Immature natural killer cell (primary cell): ENCODE measurements around the gene APOBEC3H. TPM values are rescaled to one million over a fixed set of nuclear protein-coding genes. Genes with fewer than 3 reads are reported as not detected.

Experiments
- DNase-seq, 3 donors: peaks; one replicate each; pipeline ENCODE4 v3.0.0; 2022; ENCODE audit warnings: mixed read lengths in 1 of 3
- H3K27ac Mint-ChIP-seq, 6 donors: one replicate each; pipeline ENCODE4 v1.8.0; 2020; ENCODE audit warnings: mixed read lengths in 6 of 6, mild to moderate bottlenecking in 5 of 6, inconsistent platforms in 4 of 6, moderate library complexity in 3 of 6
- H3K27me3 Mint-ChIP-seq, 3 donors: one replicate each; pipeline ENCODE4 v1.8.0; 2020 to 2021; ENCODE audit warnings: low read depth in 3 of 3, mild to moderate bottlenecking in 3 of 3, mixed read lengths in 3 of 3, moderate library complexity in 3 of 3, inconsistent platforms in 1 of 3
- H3K36me3 Mint-ChIP-seq, 3 donors: one replicate each; pipeline ENCODE4 v1.8.0; 2020; ENCODE audit warnings: mixed read lengths in 3 of 3, inconsistent platforms in 2 of 3, mild to moderate bottlenecking in 2 of 3
- H3K4me1 Mint-ChIP-seq, 2 donors: one replicate each; pipeline ENCODE4 v1.8.0; 2020; ENCODE audit warnings: inconsistent platforms in 2 of 2, mild to moderate bottlenecking in 2 of 2, mixed read lengths in 2 of 2, moderate library complexity in 1 of 2
- H3K4me3 Mint-ChIP-seq, 5 donors: one replicate each; pipeline ENCODE4 v1.8.0; 2020; ENCODE audit warnings: mild to moderate bottlenecking in 5 of 5, mixed read lengths in 5 of 5, inconsistent platforms in 3 of 5, moderate library complexity in 3 of 5
- H3K9me3 Mint-ChIP-seq, 6 donors: one replicate each; pipeline ENCODE4 v1.8.0; 2020; ENCODE audit warnings: mild to moderate bottlenecking in 6 of 6, mixed read lengths in 6 of 6, inconsistent platforms in 4 of 6, moderate library complexity in 3 of 6
- polyA plus RNA-seq, 3 donors: library from polyadenylated mRNA; unstranded; fragments of 300-500 nt; fragmentation: Illumina TruSeq; gene quantifications; one replicate each; pipeline ENCODE4 v1.2.3, GENCODE V29; 2021

APOBEC3H gene
- polyA plus RNA-seq, 3 donors from 2014 or later: 16.7 to 22.2 (median 21.7) TPM

DNA sequence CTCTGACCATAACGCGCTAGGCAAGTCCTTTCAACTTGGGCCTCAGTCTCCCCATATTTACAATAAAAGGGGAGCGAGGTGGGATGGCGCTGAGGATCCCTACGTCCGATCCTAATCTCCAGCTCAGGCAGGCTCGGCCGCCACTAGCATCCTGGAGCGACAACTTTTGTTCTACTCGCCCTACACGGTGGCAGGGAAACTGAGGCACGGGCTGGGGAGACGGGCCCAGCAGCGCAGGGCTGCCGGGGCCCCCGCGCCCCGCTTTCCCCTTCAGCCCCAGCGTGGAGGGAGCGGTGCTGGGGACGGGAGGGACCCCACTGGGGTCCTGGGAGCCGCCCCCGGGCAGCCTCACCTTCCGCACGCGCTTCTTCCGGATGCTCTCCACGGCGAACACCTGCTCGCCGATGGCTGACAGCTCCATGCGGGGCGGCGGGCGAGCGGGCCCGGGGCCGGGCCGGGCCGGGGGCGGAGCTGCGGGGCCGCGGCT lies 55.0 kb downstream of the APOBEC3H start:
- H3K27me3 Mint-ChIP-seq: peaks cover 0 to 10% (median 2%) of the 10 kb centered on the region in 3 donors
- H3K9me3 Mint-ChIP-seq: peaks cover 0 to 1% (median 0%) of the 10 kb centered on the region in 6 donors
- H3K36me3 Mint-ChIP-seq: no peaks in the 10 kb centered on the region
- peaks cover 33 to 35% of the 10 kb centered on the region in 2 donors for H3K4me1 Mint-ChIP-seq
- no peak for DNase-seq
- H3K4me3 Mint-ChIP-seq: peak overlapping the region; percentile 20 to 78 (median 67)
- peak overlapping the region in 3 of 6 donors; percentile 71 to 83 (median 81) for H3K27ac Mint-ChIP-seq

GRCh38 chr22:39152511-39153219 lies 55.6 kb downstream of the APOBEC3H start, which contains the start of gene CBX7:
Gene CBX7 (minus strand): TSS chr22:39152680. CDS start chr22:39152444, 236 bp downstream.
- H3K4me1 Mint-ChIP-seq: peaks cover 33 to 34% of the 10 kb centered on the region in 2 donors
- DNase-seq: peak; percentile 93 to 95 (median 95)
- peaks cover 0 to 1% (median 0%) of the 10 kb centered on the region in 6 donors for H3K9me3 Mint-ChIP-seq
- no peaks in the 10 kb centered on the region for H3K36me3 Mint-ChIP-seq
- peak within 1 kb of the TSS; percentile 81 to 93 (median 86) for H3K27ac Mint-ChIP-seq
- H3K27me3 Mint-ChIP-seq: peaks cover 0 to 10% (median 2%) of the 10 kb centered on the region in 3 donors
- peak within 1 kb of the TSS; percentile 78 to 93 (median 91) for H3K4me3 Mint-ChIP-seq

DNA sequence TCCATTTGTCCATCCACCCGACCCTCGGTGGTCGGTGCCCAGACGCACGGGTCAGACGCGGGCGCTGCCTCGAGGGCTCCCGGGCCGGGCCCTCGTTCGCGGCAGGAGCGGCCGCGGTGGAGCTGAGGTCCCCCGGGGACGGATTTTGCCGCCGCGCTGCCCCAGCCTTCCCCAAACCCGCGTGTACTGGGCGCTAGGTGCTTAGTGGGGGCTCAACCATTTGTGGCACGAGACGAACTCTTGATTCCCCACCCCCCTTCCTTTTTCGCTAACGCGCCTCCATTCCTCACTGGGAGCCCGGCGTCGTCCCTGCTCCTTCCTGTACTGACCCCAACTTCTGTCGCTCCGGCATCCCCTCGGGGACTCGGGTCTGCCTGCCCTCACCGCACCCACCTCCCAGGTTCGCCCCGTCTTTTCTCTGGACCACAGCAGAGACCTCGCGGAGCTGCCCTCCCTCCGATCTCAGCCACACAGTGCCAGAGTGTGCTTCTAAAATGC lies 56.2 kb downstream of the APOBEC3H start:
- Mint-ChIP-seq H3K27me3 (peaks cover 0 to 10% (median 2%) of the 10 kb centered on the region in 3 donors), H3K9me3 (peaks cover 0 to 1% (median 0%) of the 10 kb centered on the region in 6 donors), H3K27ac (peak overlapping the region; percentile 81 to 93 (median 86)), H3K4me3 (peak overlapping the region; percentile 78 to 93 (median 91)), H3K36me3 (no peaks in the 10 kb centered on the region), H3K4me1 (peaks cover 31 to 33% of the 10 kb centered on the region in 2 donors)
- no peak for DNase-seq

Other genes starting within 250 kb of the APOBEC3H start
- 10 to 100 TPM in 1 of 3 donors, 1 to 10 TPM in 2; 5.2 to 16.1 (median 6.3) TPM for gene CBX6, start 225.0 kb upstream of the APOBEC3H start, polyA plus RNA-seq
- gene APOBEC3A, start 139.6 kb upstream of the APOBEC3H start, polyA plus RNA-seq: not detected
- gene APOBEC3B, start 114.9 kb upstream of the APOBEC3H start, polyA plus RNA-seq: 1 to 10 TPM; 2.0 to 3.9 (median 3.3) TPM
- gene APOBEC3C, start 83.0 kb upstream of the APOBEC3H start, polyA plus RNA-seq: 100 to 1,000 TPM; 242 to 468 (median 346) TPM
- 10 to 100 TPM in 2 of 3 donors, 1 to 10 TPM in 1; 3.9 to 25.3 (median 15.4) TPM for gene APOBEC3D, start 76.1 kb upstream of the APOBEC3H start, polyA plus RNA-seq
- 10 to 100 TPM in 2 of 3 donors, 1 to 10 TPM in 1; 9.0 to 43.0 (median 16.8) TPM for gene APOBEC3F, start 56.4 kb upstream of the APOBEC3H start, polyA plus RNA-seq
- 100 to 1,000 TPM; 494 to 885 (median 545) TPM for gene APOBEC3G, start 20.0 kb upstream of the APOBEC3H start, polyA plus RNA-seq
- gene CBX7, start 55.4 kb downstream of the APOBEC3H start, polyA plus RNA-seq: 1 to 10 TPM; 4.5 to 9.6 (median 9.1) TPM
- under 1 TPM in 2 of 3 donors, not detected in 1; 0.58 to 0.61 TPM for gene PDGFB, start 147.7 kb downstream of the APOBEC3H start, polyA plus RNA-seq
- gene RPL3, start 222.4 kb downstream of the APOBEC3H start, polyA plus RNA-seq: 1,000 to 10,000 TPM; 1,935 to 2,618 (median 1,953) TPM